ENCODE measurements around the gene AIFM1. TPM values are rescaled to one million over a fixed set of nuclear protein-coding genes. Genes with fewer than 3 reads are reported as not detected.

AIFM1 gene
- total RNA-seq, 6 donors from 2014 or later, result 14.1 to 29.5 (median 21.9) TPM

DNA sequence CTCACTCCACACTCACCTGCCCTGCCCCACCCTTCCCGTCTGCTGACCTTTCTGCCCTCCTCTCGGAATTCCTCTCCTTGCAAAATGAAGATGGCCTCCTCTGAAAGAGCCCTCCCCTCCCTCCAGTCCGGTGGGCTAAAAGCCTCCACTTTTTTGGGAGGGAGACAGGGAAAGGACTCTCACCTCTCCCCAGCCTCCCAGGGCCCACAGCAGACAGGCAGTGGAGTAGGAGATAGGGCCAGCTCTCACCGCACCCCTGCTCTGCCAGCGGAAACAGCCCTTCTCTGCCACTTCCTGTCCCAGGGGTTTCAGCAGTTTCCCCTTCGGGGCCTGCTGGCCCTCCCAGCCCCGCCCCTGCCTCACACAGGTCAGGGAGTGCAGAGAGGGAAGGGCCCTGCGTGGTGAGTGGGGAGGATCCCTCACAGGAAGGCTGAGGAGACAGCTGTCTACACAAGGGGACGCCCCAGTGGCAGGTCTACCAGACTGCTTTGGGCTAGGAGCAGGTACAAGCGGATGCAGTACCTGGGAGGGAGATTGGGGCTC is 73.6 kb downstream of the AIFM1 start:
- Histone ChIP-seq H3K27ac (peak overlapping the region; percentile 62 to 81 (median 69)), H3K27me3 (no peaks in the 10 kb centered on the region), H3K9me3 (no peaks in the 10 kb centered on the region), H3K4me1 (peaks cover 0 to 23% (median 14%) of the 10 kb centered on the region in 4 donors), H3K4me3 (peak overlapping the region in 2 of 4 donors; percentile 6 to 21), H3K36me3 (no peaks in the 10 kb centered on the region)
- TF ChIP-seq, protein P1, sequence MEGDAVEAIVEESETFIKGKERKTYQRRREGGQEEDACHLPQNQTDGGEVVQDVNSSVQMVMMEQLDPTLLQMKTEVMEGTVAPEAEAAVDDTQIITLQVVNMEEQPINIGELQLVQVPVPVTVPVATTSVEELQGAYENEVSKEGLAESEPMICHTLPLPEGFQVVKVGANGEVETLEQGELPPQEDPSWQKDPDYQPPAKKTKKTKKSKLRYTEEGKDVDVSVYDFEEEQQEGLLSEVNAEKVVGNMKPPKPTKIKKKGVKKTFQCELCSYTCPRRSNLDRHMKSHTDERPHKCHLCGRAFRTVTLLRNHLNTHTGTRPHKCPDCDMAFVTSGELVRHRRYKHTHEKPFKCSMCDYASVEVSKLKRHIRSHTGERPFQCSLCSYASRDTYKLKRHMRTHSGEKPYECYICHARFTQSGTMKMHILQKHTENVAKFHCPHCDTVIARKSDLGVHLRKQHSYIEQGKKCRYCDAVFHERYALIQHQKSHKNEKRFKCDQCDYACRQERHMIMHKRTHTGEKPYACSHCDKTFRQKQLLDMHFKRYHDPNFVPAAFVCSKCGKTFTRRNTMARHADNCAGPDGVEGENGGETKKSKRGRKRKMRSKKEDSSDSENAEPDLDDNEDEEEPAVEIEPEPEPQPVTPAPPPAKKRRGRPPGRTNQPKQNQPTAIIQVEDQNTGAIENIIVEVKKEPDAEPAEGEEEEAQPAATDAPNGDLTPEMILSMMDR (IDR thresholded peaks at IDR 0.05), result no peak
- peak in 1 of 2 donors; percentile 59 for TF ChIP-seq POLR2AphosphoS5 (IDR thresholded peaks at IDR 0.05)
- 0 to 44% methylated on average over 1 to 10 of the region's 10 CpGs for WGBS, 2 donors
- DNase-seq, result peak; percentile 71 to 74
- ATAC-seq (ENCODE audit: low FRiP score in 2 of 2), result peak; percentile 77 to 81

DNA sequence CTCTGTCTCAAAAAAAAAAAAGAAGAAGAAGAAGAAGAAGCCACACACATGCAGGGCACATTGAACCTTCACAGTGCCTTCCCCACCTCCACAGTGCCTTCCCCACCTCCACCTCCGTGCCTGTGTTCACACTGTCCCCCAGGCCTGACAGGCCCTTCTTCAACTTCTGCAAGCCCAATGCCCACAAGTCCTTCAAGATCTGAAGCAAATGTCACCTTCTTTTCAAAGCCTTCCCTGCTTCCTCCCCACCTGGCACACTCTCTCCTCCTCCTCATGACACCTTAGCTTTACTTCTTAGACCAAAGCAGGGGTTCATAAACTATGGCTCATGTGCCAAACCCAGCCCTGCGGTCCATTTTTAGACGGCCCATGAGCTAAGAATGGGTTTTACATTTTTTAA is 75.3 kb downstream of the AIFM1 start:
- Histone ChIP-seq H3K36me3 (no peaks in the 10 kb centered on the region), H3K9me3 (no peaks in the 10 kb centered on the region), H3K4me1 (peaks cover 15 to 39% (median 28%) of the 10 kb centered on the region in 4 donors), H3K4me3 (no peak overlapping the region), H3K27ac (peak overlapping the region in 1 of 4 donors; percentile 81), H3K27me3 (no peaks in the 10 kb centered on the region)
- TF ChIP-seq POLR2AphosphoS5 (IDR thresholded peaks at IDR 0.05) (no peak), POLR2A (IDR thresholded peaks at IDR 0.05) (no peak)
- DNase-seq (no peak), ATAC-seq (ENCODE audit: low FRiP score in 2 of 2) (no peak)
- 81 to 89% methylated on average over 2 to 3 of the region's 3 CpGs for WGBS, 2 donors

DNA sequence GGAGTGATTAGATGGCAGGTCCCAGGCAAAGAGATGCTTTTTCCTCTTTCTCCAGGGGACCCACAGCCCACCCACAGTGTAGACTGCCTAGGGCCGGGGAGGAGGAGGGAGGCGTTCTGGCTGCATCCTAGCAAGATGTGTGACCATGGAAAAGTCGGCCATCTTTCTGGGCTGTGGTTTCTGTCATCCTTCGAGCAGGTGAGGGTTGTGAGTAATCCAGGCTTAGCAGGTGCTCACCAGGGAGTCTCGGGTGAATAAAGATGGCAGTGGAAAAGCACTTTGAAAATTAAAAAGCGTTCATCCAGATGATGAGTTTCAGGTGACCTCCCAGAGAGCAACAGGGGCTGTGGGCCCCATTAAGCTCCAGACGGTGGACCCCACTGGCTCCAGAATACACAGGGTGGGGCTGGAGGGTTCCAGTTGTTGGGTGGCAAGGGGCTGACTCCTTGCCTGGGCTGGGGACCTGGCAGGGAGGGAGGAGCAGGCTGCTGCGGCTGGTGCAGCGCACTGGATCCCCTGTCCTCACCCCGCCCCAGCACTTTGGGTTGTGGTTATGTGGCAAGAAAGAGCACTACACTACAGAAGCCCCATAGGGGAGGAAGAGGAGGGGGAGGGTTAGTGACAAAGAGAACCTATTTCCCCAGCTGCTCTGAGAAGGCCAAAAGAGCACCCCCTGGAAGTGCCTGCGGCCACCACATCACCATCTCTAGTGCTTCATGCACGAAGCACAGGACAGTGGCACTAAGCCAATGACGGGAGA is 79.0 kb downstream of the AIFM1 start:
- H3K4me3 ChIP-seq, result peak overlapping the region in 2 of 4 donors; percentile 4 to 20
- ATAC-seq (ENCODE audit: low FRiP score in 2 of 2), result peak; percentile 29 to 41
- no peak for TF ChIP-seq EP300 (IDR thresholded peaks at IDR 0.05)
- TF ChIP-seq POLR2AphosphoS5 (IDR thresholded peaks at IDR 0.05), result peak in 1 of 2 donors; percentile 20
- TF ChIP-seq POLR2A (IDR thresholded peaks at IDR 0.05), result peak in 1 of 4 donors; percentile 17
- H3K36me3 ChIP-seq, result no peaks in the 10 kb centered on the region
- 63 to 70% methylated on average over 5 to 13 of the region's 13 CpGs for WGBS, 2 donors
- peaks cover 27 to 62% (median 43%) of the 10 kb centered on the region in 4 donors for H3K4me1 ChIP-seq
- peak in 1 of 2 donors; percentile 63 for DNase-seq
- H3K27me3 ChIP-seq, result no peaks in the 10 kb centered on the region
- peak overlapping the region; percentile 63 to 81 (median 72) for H3K27ac ChIP-seq
- H3K9me3 ChIP-seq, result no peaks in the 10 kb centered on the region

DNA sequence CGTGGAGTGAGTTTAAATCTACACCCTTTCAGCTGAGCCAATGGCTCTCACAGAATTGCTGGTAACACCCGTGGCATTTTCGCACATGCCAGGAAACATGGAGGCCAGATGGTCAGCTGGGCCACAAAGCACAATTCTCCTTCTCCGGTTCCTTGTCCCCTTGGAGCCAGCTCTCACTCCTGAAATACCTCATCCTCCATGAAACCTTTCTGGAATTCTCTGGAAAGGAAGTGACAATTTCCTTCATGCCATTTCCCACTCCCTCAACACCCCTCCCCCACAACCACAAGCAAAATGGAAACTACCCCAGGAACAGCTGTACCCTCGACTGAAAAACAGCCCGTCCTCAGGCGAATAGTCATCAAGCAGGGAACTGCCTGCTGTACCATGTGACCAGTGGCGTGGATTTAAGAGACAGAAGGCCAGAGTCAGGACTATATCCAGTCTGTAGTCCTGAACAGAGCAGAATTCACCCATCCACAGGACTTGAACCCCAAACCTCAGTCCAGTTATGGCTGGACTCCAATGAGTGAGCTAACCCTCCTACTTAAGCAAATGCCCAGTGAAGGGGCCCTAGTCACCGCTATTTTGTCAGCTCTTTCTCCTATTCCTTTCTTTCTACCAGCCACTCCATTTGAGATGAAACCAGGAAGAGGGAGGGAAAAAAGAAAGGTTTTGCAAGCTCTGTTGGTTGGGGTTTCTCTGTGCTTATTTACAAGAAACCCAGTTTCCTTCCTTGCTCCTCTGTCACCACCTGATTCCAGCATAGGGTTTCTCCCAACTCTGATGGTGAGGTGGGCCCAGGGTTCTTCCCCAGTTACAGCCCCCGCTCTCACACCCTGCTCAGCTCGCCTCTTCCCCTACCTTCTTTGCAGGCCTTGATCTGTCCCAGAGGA is 79.8 kb downstream of the AIFM1 start:
- TF ChIP-seq EP300 (IDR thresholded peaks at IDR 0.05), result peak in 1 of 4 donors; percentile 10
- TF ChIP-seq POLR2A (IDR thresholded peaks at IDR 0.05), result no peak
- WGBS, 2 donors, result 51 to 53% methylated on average over 8 to 11 of the region's 11 CpGs
- no peaks in the 10 kb centered on the region for H3K27me3 ChIP-seq
- H3K36me3 ChIP-seq, result no peaks in the 10 kb centered on the region
- H3K4me3 ChIP-seq, result peak overlapping the region in 1 of 4 donors; percentile 4
- ATAC-seq (ENCODE audit: low FRiP score in 2 of 2) (no peak), DNase-seq (no peak)
- H3K27ac ChIP-seq, result peak overlapping the region; percentile 63 to 81 (median 72)
- no peaks in the 10 kb centered on the region for H3K9me3 ChIP-seq
- peaks cover 27 to 65% (median 46%) of the 10 kb centered on the region in 4 donors for H3K4me1 ChIP-seq

DNA sequence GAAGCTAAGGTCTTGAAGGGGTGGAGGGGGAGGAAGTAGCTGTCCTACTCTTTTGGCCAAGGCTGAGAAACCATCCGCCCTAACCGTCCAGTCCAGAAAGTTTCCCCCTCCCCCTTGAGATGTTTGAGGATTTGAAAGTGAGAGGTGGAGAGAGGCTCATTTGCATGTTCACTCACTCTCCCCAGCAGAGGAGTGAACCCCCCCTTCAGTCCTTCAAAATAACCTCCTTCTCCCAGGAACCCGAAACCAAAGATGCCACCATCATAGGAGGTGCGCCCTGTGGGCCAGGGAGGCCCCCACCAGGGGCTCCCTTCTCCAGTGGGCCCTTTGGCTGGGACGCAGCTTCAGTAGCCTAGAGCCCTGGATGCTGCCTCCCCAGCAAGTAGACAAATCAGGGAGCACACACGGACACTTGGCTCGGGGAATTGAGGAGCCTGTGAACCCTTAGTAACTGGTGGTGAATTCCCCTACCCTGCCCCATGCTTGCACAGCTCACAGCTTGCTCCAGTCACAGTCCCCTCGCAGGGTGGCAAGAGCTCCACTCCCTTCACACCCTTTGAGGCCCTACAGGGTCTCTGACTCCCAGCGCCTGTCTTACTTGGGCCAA is 80.9 kb downstream of the AIFM1 start:
- no peak for TF ChIP-seq POLR2A (IDR thresholded peaks at IDR 0.05)
- TF ChIP-seq EP300 (IDR thresholded peaks at IDR 0.05), result no peak
- TF ChIP-seq, protein P1 (IDR thresholded peaks at IDR 0.05), result no peak
- no peak for TF ChIP-seq POLR2AphosphoS5 (IDR thresholded peaks at IDR 0.05)
- 63 to 77% methylated on average over 2 to 9 of the region's 9 CpGs for WGBS, 2 donors
- no peaks in the 10 kb centered on the region for H3K36me3 ChIP-seq
- peak overlapping the region; percentile 48 to 81 (median 72) for H3K27ac ChIP-seq
- H3K9me3 ChIP-seq, result no peaks in the 10 kb centered on the region
- no peaks in the 10 kb centered on the region for H3K27me3 ChIP-seq
- H3K4me1 ChIP-seq, result peaks cover 27 to 62% (median 46%) of the 10 kb centered on the region in 4 donors
- DNase-seq (no peak), ATAC-seq (ENCODE audit: low FRiP score in 2 of 2) (no peak)
- H3K4me3 ChIP-seq, result no peak overlapping the region

Measured in upper lobe of left lung (tissue), 6 donors.